Peyer's patch (tissue), 4 donors: ENCODE results near the gene HAND1.

Experiments
- POLR2A ChIP-seq, 2 donors: fragments of 450-650 bp; IDR thresholded peaks; one replicate each; pipeline ENCODE4 v1.5.1; 2017; ENCODE audit warnings: antibody characterized with exemption in 2 of 2, mild to moderate bottlenecking in 2 of 2, moderate library complexity in 2 of 2
- TF ChIP-seq, protein P1 (sequence below), 6 experiments: fragments of 450-650 bp in 4 of 6; fragments of 200-600 bp in 2 of 6; sonication (generic) in 1 of 6; IDR thresholded peaks; one replicate each; pipeline ENCODE4 v1.5.1; 2017 to 2019; ENCODE audit warnings: antibody characterized with exemption in 6 of 6, mild to moderate bottlenecking in 3 of 6, moderate library complexity in 1 of 6

DNA sequence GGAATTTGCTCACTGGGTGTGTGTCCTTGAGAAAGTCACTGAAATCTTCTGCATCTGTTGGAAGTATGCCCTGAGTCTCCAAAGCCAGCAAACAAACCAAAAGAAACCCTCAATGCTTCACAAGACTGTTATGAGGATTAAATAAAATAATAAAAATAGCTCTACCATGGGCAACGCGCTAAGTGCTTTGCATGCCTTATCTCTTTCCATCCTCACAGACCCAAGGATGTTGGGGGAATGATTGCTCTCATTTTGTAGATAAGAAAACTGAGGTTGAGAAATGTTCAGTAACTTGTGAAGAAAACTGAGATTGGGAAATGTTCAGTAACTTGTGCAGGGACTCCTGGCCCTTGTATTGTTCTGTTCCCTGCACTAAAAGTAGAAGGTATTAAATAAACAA, 7.9 kb downstream of the HAND1 start:
- TF ChIP-seq, protein P1, sequence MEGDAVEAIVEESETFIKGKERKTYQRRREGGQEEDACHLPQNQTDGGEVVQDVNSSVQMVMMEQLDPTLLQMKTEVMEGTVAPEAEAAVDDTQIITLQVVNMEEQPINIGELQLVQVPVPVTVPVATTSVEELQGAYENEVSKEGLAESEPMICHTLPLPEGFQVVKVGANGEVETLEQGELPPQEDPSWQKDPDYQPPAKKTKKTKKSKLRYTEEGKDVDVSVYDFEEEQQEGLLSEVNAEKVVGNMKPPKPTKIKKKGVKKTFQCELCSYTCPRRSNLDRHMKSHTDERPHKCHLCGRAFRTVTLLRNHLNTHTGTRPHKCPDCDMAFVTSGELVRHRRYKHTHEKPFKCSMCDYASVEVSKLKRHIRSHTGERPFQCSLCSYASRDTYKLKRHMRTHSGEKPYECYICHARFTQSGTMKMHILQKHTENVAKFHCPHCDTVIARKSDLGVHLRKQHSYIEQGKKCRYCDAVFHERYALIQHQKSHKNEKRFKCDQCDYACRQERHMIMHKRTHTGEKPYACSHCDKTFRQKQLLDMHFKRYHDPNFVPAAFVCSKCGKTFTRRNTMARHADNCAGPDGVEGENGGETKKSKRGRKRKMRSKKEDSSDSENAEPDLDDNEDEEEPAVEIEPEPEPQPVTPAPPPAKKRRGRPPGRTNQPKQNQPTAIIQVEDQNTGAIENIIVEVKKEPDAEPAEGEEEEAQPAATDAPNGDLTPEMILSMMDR (IDR thresholded peaks at IDR 0.05): no peak
- TF ChIP-seq POLR2A (IDR thresholded peaks at IDR 0.05): no peak
